ENCODE measurements around the gene EMX1. TPM values are rescaled to one million over a fixed set of nuclear protein-coding genes. Genes with fewer than 3 reads are reported as not detected.
A peak's percentile ranks its signal among the peaks of the same experiment; 100 is the strongest.

Gene EMX1
- total and polyA plus RNA-seq, 2 of the 13 experiments (the other 11 are each of a cell fraction or from before 2014, with no cell fraction given) = 0.62 to 4.9 TPM

- 0 out of 2 replicates have a peak, but pooled peaks have one; percentile 42 for TF ChIP-seq PPARG (CRISPR knock-in tag; conservative IDR thresholded peaks at IDR 0.05)
- TF ChIP-seq ISL2 (CRISPR knock-in tag; IDR thresholded peaks at IDR 0.05) = no peak
- no peak for TF ChIP-seq REXO4 (CRISPR knock-in tag; IDR thresholded peaks at IDR 0.05; ENCODE audit: borderline replicate concordance)
- TF ChIP-seq RXRB (CRISPR knock-in tag; IDR thresholded peaks at IDR 0.05; ENCODE audit: borderline replicate concordance) = peak; percentile 55
- no peak for TF ChIP-seq LBX2 (CRISPR knock-in tag; IDR thresholded peaks at IDR 0.05; ENCODE audit: borderline replicate concordance)
- TF ChIP-seq FOXO1 (CRISPR knock-in tag; IDR thresholded peaks at IDR 0.05) = no peak
- TF ChIP-seq ZNF878 (CRISPR knock-in tag; IDR thresholded peaks at IDR 0.05) = no peak
- TF ChIP-seq BATF2 (CRISPR knock-in tag; IDR thresholded peaks at IDR 0.05) = no peak
- no peak for TF ChIP-seq GTF3A (CRISPR knock-in tag; conservative IDR thresholded peaks at IDR 0.05)
- TF ChIP-seq MAFK (conservative IDR thresholded peaks at IDR 0.05 in 1 of 2, IDR thresholded peaks at IDR 0.05 in 1 of 2; ENCODE audit: low read length in 2 of 2) = no peak
- TF ChIP-seq ZBTB44 (CRISPR knock-in tag; IDR thresholded peaks at IDR 0.05) = no peak
- TF ChIP-seq THRA (CRISPR knock-in tag; IDR thresholded peaks at IDR 0.05; ENCODE audit: borderline replicate concordance) = peak; percentile 76; the same call in 1 of the 2 replicates
- no peak for TF ChIP-seq PHF21A (CRISPR knock-in tag; IDR thresholded peaks at IDR 0.05)
- no peak for TF ChIP-seq EP300 (IDR thresholded peaks at IDR 0.05; ENCODE audit: low read depth in 2 of 2, low read length in 2 of 2)
- TF ChIP-seq EP300 (CRISPR knock-in tag; IDR thresholded peaks at IDR 0.05; ENCODE audit: borderline replicate concordance) = no peak
- TF ChIP-seq KMT2B (CRISPR knock-in tag; IDR thresholded peaks at IDR 0.05) = no peak
- no peak for TF ChIP-seq ZMAT3 (CRISPR knock-in tag; conservative IDR thresholded peaks at IDR 0.05)
- TF ChIP-seq ZNF598 (CRISPR knock-in tag; IDR thresholded peaks at IDR 0.05; ENCODE audit: borderline replicate concordance) = peak; percentile 50; the same call in 1 of the 2 replicates
- TF ChIP-seq ZNF230 (CRISPR knock-in tag; IDR thresholded peaks at IDR 0.05) = no peak
- TF ChIP-seq CHD4 (IDR thresholded peaks at IDR 0.05; ENCODE audit: borderline replicate concordance, low read length) = no peak
- TF ChIP-seq ZFAT (CRISPR knock-in tag; conservative IDR thresholded peaks at IDR 0.05) = no peak
- TF ChIP-seq ZNF331 (CRISPR knock-in tag; IDR thresholded peaks at IDR 0.05) = 0 out of 2 replicates have a peak, but pooled peaks have one; percentile 23
- TF ChIP-seq NBN (conservative IDR thresholded peaks at IDR 0.05) = no peak
- TF ChIP-seq ZBTB37 (CRISPR knock-in tag; IDR thresholded peaks at IDR 0.05) = peak; percentile 42; the same call in 1 of the 2 replicates
- 0 out of 2 replicates have a peak, but pooled peaks have one; percentile 5 for TF ChIP-seq ZNF430 (CRISPR knock-in tag; IDR thresholded peaks at IDR 0.05)
These were observed 26.4 kb downstream of the EMX1 start (continued) for GRCh38 chr2:72943540-72944395.

Data from HepG2 (cell line).